GM12873 (cell line): ENCODE data around the gene NRXN3.

Source experiments
- CTCF ChIP-seq: IDR thresholded peaks from 2 replicates; pipeline ENCODE4 v1.5.1; 2012; ENCODE audit warnings: low read depth, mild to moderate bottlenecking, moderate library complexity, low read length, control low read depth; ENCODE audit not compliant: insufficient read depth; ENCODE audit errors: missing control alignments

Gene NRXN3

GRCh38 chr14:79027138-79027537 is 857.0 kb downstream of the NRXN3 start:
- no peak for TF ChIP-seq CTCF

GRCh38 chr14:79028281-79028680 is 858.1 kb downstream of the NRXN3 start:
- no peak for TF ChIP-seq CTCF

- no peak for TF ChIP-seq CTCF
These were observed 866.3 kb downstream of the NRXN3 start for GRCh38 chr14:79036441-79036840.

GRCh38 chr14:79037106-79037505 is 866.9 kb downstream of the NRXN3 start:
- no peak for TF ChIP-seq CTCF

- no peak for TF ChIP-seq CTCF
These were observed 867.4 kb downstream of the NRXN3 start for GRCh38 chr14:79037593-79037992.

GRCh38 chr14:79040790-79041189 is 870.6 kb downstream of the NRXN3 start:
- TF ChIP-seq CTCF, result no peak

GRCh38 chr14:79043194-79043889 is 873.2 kb downstream of the NRXN3 start:
- no peak for TF ChIP-seq CTCF
